Measurements from ENCODE around the gene DSCAML1.

The DSCAML1 gene

GRCh38 chr11:117417856-117418255 is 379.2 kb downstream of the DSCAML1 start:
- no peak overlapping the region for H2AFZ ChIP-seq (ENCODE audit: insufficient read depth, low read length, poor library complexity)
- no peak overlapping the region for H2BK120ac ChIP-seq (ENCODE audit: insufficient read depth, low read length, poor library complexity)
- no peak overlapping the region for H2BK12ac ChIP-seq (ENCODE audit: low read length)
- no peaks in the 10 kb centered on the region for H3K79me2 ChIP-seq (ENCODE audit: control insufficient read depth, insufficient read depth, low read length, poor library complexity)
- no peaks in the 10 kb centered on the region for H3K4me1 ChIP-seq (ENCODE audit: control insufficient read depth in 1 of 2, insufficient read depth in 2 of 2, low read length in 2 of 2)
- H3K18ac ChIP-seq (ENCODE audit: low read length), result no peak overlapping the region
- H3K4me3 ChIP-seq (ENCODE audit: low read depth, low read length), result no peak overlapping the region
- H4K12ac ChIP-seq (ENCODE audit: low read depth, low read length), result no peak overlapping the region
- H4K8ac ChIP-seq (ENCODE audit: low read depth, low read length), result no peak overlapping the region
- H3K79me1 ChIP-seq (ENCODE audit: low read length), result no peaks in the 10 kb centered on the region
- H3K23ac ChIP-seq (ENCODE audit: low read length), result no peak overlapping the region
- no CpG with 5 or more reads among the region's 12 CpGs for WGBS (ENCODE audit: extremely low coverage, insufficient coverage, insufficient read length)
- H3K4me2 ChIP-seq (ENCODE audit: low read length), result no peak overlapping the region
- H2AK5ac ChIP-seq (ENCODE audit: low read length), result no peak overlapping the region
- H3K9me3 ChIP-seq (ENCODE audit: insufficient read depth, low read depth, low read length), result no peaks in the 10 kb centered on the region
- H3K27ac ChIP-seq (ENCODE audit: low read depth, low read length), result no peak overlapping the region
- no peak overlapping the region for H3K4ac ChIP-seq (ENCODE audit: low read depth, low read length)
- H3K14ac ChIP-seq (ENCODE audit: low read length), result no peak overlapping the region
- H3K36me3 ChIP-seq (ENCODE audit: control insufficient read depth in 1 of 2, insufficient read depth in 2 of 2, low read length in 2 of 2), result no peaks in the 10 kb centered on the region
- no peak overlapping the region for H3K9ac ChIP-seq (ENCODE audit: low read length)
- H2BK5ac ChIP-seq (ENCODE audit: low read depth, low read length, poor library complexity), result no peak overlapping the region
- no peak for DNase-seq
- H4K91ac ChIP-seq (ENCODE audit: low read depth, low read length), result no peak overlapping the region
- H3K27me3 ChIP-seq (ENCODE audit: insufficient read depth, low read length), result no peaks in the 10 kb centered on the region

GRCh38 chr11:117417342-117417741 is 379.7 kb downstream of the DSCAML1 start:
- WGBS (ENCODE audit: extremely low coverage, insufficient coverage, insufficient read length), result no CpG with 5 or more reads among the region's 6 CpGs
- no peaks in the 10 kb centered on the region for H3K9me3 ChIP-seq (ENCODE audit: insufficient read depth, low read depth, low read length)
- H3K4me2 ChIP-seq (ENCODE audit: low read length), result no peak overlapping the region

DNA sequence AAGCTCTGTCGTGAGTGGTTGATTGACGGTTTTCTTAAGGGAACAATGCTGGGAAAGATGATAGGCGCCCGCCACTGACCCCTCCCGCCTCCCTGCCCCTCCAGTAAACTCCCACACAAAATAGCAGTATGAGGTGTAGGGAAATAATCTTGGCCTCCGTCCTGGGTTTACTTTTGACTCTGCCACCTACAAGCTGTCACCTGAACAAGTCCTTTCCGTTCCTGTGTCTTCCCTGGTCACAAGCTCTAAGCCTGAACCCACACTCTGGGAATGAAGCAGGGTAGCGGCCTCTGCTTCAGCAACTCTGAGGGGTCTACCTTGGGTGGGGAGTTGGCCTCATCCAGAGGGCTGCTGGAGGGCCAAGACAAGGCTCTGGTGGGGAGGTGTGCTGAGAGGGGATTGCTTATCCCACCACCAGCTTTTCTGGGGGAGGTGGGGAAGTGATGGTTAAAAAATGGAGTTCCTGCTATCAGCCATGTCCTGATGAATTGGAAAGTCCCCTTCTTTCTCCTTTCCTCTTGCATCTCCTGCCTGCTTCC is 381.6 kb downstream of the DSCAML1 start:
- no peak overlapping the region for H3K4me3 ChIP-seq (ENCODE audit: low read depth, low read length)
- no peak for DNase-seq
- no peak overlapping the region for H2BK5ac ChIP-seq (ENCODE audit: low read depth, low read length, poor library complexity)
- no peak overlapping the region for H3K4me2 ChIP-seq (ENCODE audit: low read length)
- no peak overlapping the region for H4K91ac ChIP-seq (ENCODE audit: low read depth, low read length)
- no peak overlapping the region for H4K12ac ChIP-seq (ENCODE audit: low read depth, low read length)
- WGBS (ENCODE audit: extremely low coverage, insufficient coverage, insufficient read length), result no CpG with 5 or more reads among the region's 8 CpGs
- no peak overlapping the region for H2BK120ac ChIP-seq (ENCODE audit: insufficient read depth, low read length, poor library complexity)
- no peak overlapping the region for H3K27ac ChIP-seq (ENCODE audit: low read depth, low read length)
- no peaks in the 10 kb centered on the region for H3K36me3 ChIP-seq (ENCODE audit: control insufficient read depth in 1 of 2, insufficient read depth in 2 of 2, low read length in 2 of 2)
- no peak overlapping the region for H3K14ac ChIP-seq (ENCODE audit: low read length)
- H4K8ac ChIP-seq (ENCODE audit: low read depth, low read length), result no peak overlapping the region
- H2AFZ ChIP-seq (ENCODE audit: insufficient read depth, low read length, poor library complexity), result no peak overlapping the region
- H3K79me2 ChIP-seq (ENCODE audit: control insufficient read depth, insufficient read depth, low read length, poor library complexity), result no peaks in the 10 kb centered on the region
- no peak overlapping the region for H2AK5ac ChIP-seq (ENCODE audit: low read length)
- H3K9me3 ChIP-seq (ENCODE audit: insufficient read depth, low read depth, low read length), result no peaks in the 10 kb centered on the region
- H3K4ac ChIP-seq (ENCODE audit: low read depth, low read length), result no peak overlapping the region
- no peak overlapping the region for H3K23ac ChIP-seq (ENCODE audit: low read length)
- no peaks in the 10 kb centered on the region for H3K79me1 ChIP-seq (ENCODE audit: low read length)
- no peak overlapping the region for H3K18ac ChIP-seq (ENCODE audit: low read length)
- no peaks in the 10 kb centered on the region for H3K27me3 ChIP-seq (ENCODE audit: insufficient read depth, low read length)
- H2BK12ac ChIP-seq (ENCODE audit: low read length), result no peak overlapping the region
- no peak overlapping the region for H3K9ac ChIP-seq (ENCODE audit: low read length)
- peaks cover 4 to 11% of the 10 kb centered on the region in 2 experiments for H3K4me1 ChIP-seq (ENCODE audit: control insufficient read depth in 1 of 2, insufficient read depth in 2 of 2, low read length in 2 of 2)

More at GRCh38 chr11:117417342-117417741, 379.7 kb downstream of the DSCAML1 start:
- Histone ChIP-seq H2AK5ac (ENCODE audit: low read length) (no peak overlapping the region), H3K9ac (ENCODE audit: low read length) (no peak overlapping the region), H2BK12ac (ENCODE audit: low read length) (no peak overlapping the region), H4K91ac (ENCODE audit: low read depth, low read length) (no peak overlapping the region), H3K4me1 (ENCODE audit: control insufficient read depth in 1 of 2, insufficient read depth in 2 of 2, low read length in 2 of 2) (no peaks in the 10 kb centered on the region), H3K14ac (ENCODE audit: low read length) (no peak overlapping the region), H3K27ac (ENCODE audit: low read depth, low read length) (no peak overlapping the region), H3K79me2 (ENCODE audit: control insufficient read depth, insufficient read depth, low read length, poor library complexity) (no peaks in the 10 kb centered on the region), H3K79me1 (ENCODE audit: low read length) (no peaks in the 10 kb centered on the region), H3K4me3 (ENCODE audit: low read depth, low read length) (no peak overlapping the region), H3K36me3 (ENCODE audit: control insufficient read depth in 1 of 2, insufficient read depth in 2 of 2, low read length in 2 of 2) (no peaks in the 10 kb centered on the region), H3K27me3 (ENCODE audit: insufficient read depth, low read length) (no peaks in the 10 kb centered on the region), H4K12ac (ENCODE audit: low read depth, low read length) (no peak overlapping the region), H3K23ac (ENCODE audit: low read length) (no peak overlapping the region), H3K18ac (ENCODE audit: low read length) (no peak overlapping the region), H4K8ac (ENCODE audit: low read depth, low read length) (no peak overlapping the region), H2AFZ (ENCODE audit: insufficient read depth, low read length, poor library complexity) (no peak overlapping the region), H2BK5ac (ENCODE audit: low read depth, low read length, poor library complexity) (no peak overlapping the region), H3K4ac (ENCODE audit: low read depth, low read length) (no peak overlapping the region), H2BK120ac (ENCODE audit: insufficient read depth, low read length, poor library complexity) (no peak overlapping the region)
- no peak for DNase-seq

- H3K79me1 ChIP-seq (ENCODE audit: low read length), result no peaks in the 10 kb centered on the region
- H2AK5ac ChIP-seq (ENCODE audit: low read length), result no peak overlapping the region
- H3K27ac ChIP-seq (ENCODE audit: low read depth, low read length), result no peak overlapping the region
- no peak overlapping the region for H3K4ac ChIP-seq (ENCODE audit: low read depth, low read length)
- no peak overlapping the region for H4K91ac ChIP-seq (ENCODE audit: low read depth, low read length)
- no peaks in the 10 kb centered on the region for H3K27me3 ChIP-seq (ENCODE audit: insufficient read depth, low read length)
- H3K18ac ChIP-seq (ENCODE audit: low read length), result no peak overlapping the region
- no CpG with 5 or more reads among the region's 6 CpGs for WGBS (ENCODE audit: extremely low coverage, insufficient coverage, insufficient read length)
- H3K9ac ChIP-seq (ENCODE audit: low read length), result no peak overlapping the region
- no peak overlapping the region for H2AFZ ChIP-seq (ENCODE audit: insufficient read depth, low read length, poor library complexity)
- no peak overlapping the region for H2BK5ac ChIP-seq (ENCODE audit: low read depth, low read length, poor library complexity)
- H2BK12ac ChIP-seq (ENCODE audit: low read length), result no peak overlapping the region
- H3K4me1 ChIP-seq (ENCODE audit: control insufficient read depth in 1 of 2, insufficient read depth in 2 of 2, low read length in 2 of 2), result peaks cover 4 to 11% of the 10 kb centered on the region in 2 experiments
- H4K12ac ChIP-seq (ENCODE audit: low read depth, low read length), result no peak overlapping the region
- no peak overlapping the region for H4K8ac ChIP-seq (ENCODE audit: low read depth, low read length)
- no peak overlapping the region for H2BK120ac ChIP-seq (ENCODE audit: insufficient read depth, low read length, poor library complexity)
- no peaks in the 10 kb centered on the region for H3K9me3 ChIP-seq (ENCODE audit: insufficient read depth, low read depth, low read length)
- H3K4me3 ChIP-seq (ENCODE audit: low read depth, low read length), result no peak overlapping the region
- no peak overlapping the region for H3K14ac ChIP-seq (ENCODE audit: low read length)
- H3K4me2 ChIP-seq (ENCODE audit: low read length), result no peak overlapping the region
- H3K79me2 ChIP-seq (ENCODE audit: control insufficient read depth, insufficient read depth, low read length, poor library complexity), result no peaks in the 10 kb centered on the region
- DNase-seq, result no peak
- no peak overlapping the region for H3K23ac ChIP-seq (ENCODE audit: low read length)
- peaks cover 0 to 3% of the 10 kb centered on the region in 2 experiments for H3K36me3 ChIP-seq (ENCODE audit: control insufficient read depth in 1 of 2, insufficient read depth in 2 of 2, low read length in 2 of 2)
Measured at GRCh38 chr11:117414724-117415123, 382.3 kb downstream of the DSCAML1 start.
